Esophagus (tissue), 2 donors: ENCODE measurements around the gene CLCN5. TPM values are rescaled to one million over a fixed set of nuclear protein-coding genes. Genes with fewer than 3 reads are reported as not detected.

ENCODE experiments used
- H3K27ac ChIP-seq, 2 donors: one replicate each; pipeline ENCODE4 v1.5.1; 2013; ENCODE audit warnings: low read depth in 2 of 2, mild to moderate bottlenecking in 2 of 2, inconsistent platforms in 1 of 2, low read length in 1 of 2, moderate library complexity in 1 of 2
- H3K27me3 ChIP-seq, 2 donors: one replicate each; pipeline ENCODE4 v1.6.1; 2013; ENCODE audit warnings: low read length in 2 of 2, control low read depth in 1 of 2, mild to moderate bottlenecking in 1 of 2; ENCODE audit not compliant: insufficient read depth in 2 of 2, control insufficient read depth in 1 of 2
- H3K36me3 ChIP-seq, 2 donors: one replicate each; pipeline ENCODE4 v1.6.1; 2013; ENCODE audit warnings: low read length in 1 of 2; ENCODE audit not compliant: control insufficient read depth in 2 of 2, insufficient read depth in 2 of 2
- H3K4me1 ChIP-seq, 2 donors: one replicate each; pipeline ENCODE4 v1.6.1; 2013; ENCODE audit warnings: low read length in 1 of 2; ENCODE audit not compliant: control insufficient read depth in 2 of 2, insufficient read depth in 2 of 2
- H3K4me3 ChIP-seq, 2 donors: one replicate each; pipeline ENCODE4 v1.5.1; 2013; ENCODE audit warnings: low read length in 2 of 2, mild to moderate bottlenecking in 2 of 2, low read depth in 1 of 2, moderate library complexity in 1 of 2
- H3K9me3 ChIP-seq, 2 donors: one replicate each; pipeline ENCODE4 v1.6.1; 2013; ENCODE audit warnings: mild to moderate bottlenecking in 2 of 2, low read depth in 1 of 2, low read length in 1 of 2, moderate library complexity in 1 of 2; ENCODE audit not compliant: control insufficient read depth in 2 of 2, insufficient read depth in 1 of 2
- WGBS, 2 donors: extraction: QIAGEN DNeasy Blood & Tissue Kit; methylation state at CpG; one replicate each; pipeline ENCODE4 v1.1.7; 2013; 5-methylcytosine and 5-hydroxymethylcytosine counted together
- polyA plus RNA-seq, 2 donors: library from polyadenylated mRNA; stranded (reverse); fragments of 200-250 nt; gene quantifications; one replicate each; pipeline ENCODE4 v1.2.3, GENCODE V29; 2013
- donor health status: healthy with polysubstance abuse.
- donor health status: Bipolar disorder and iron deficiency.

CLCN5 gene
- polyA plus RNA-seq, 2 donors: 1.3 to 2.0 TPM

DNA sequence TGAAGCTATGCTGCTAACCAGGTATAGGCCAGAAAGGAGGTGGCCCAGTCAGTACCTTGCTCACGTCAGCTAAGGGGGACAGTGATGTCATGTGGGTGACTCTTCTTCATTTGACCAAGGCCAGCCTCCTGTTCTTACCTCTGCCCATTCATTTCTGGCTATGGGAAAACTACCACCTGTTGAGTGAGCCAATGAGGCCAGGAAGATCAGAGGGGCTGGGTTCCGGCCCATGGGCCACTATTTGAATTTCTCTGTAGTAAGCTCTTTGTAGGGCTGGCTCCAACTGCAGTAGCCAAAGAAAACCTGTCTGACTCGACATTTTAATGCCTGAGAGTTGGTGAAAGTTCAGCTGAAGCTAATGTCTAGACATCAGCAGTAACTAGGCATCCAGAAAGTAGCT lies 175.8 kb downstream of the CLCN5 start:
- no peaks in the 10 kb centered on the region for H3K9me3 ChIP-seq
- 59 to 78% methylated on average over 3 of the region's 3 CpGs for WGBS, 2 donors
- H3K36me3 ChIP-seq: no peaks in the 10 kb centered on the region
- H3K27me3 ChIP-seq: no peaks in the 10 kb centered on the region
- H3K4me3 ChIP-seq: no peak overlapping the region
- no peak overlapping the region for H3K27ac ChIP-seq
- no peaks in the 10 kb centered on the region for H3K4me1 ChIP-seq

DNA sequence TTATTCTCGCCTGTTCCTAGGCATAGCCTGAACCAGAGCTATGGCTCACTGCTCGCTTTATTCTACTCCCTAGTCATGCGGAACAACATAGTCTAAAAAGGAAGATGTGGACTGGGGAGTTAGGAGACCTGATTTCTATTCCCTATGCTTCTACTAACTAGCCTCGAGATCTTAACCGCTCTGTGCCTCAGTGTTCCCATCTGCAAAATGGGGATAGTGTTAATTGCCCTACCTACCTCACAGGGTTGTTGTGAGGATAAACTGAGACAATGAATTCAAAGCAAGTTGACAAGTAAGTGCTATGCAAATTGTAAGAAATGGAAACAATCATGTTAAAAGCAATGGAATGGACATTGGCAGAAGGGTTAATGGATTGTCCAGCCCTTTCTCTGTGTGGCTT lies 176.4 kb downstream of the CLCN5 start:
- H3K9me3 ChIP-seq: no peaks in the 10 kb centered on the region
- no peak overlapping the region for H3K4me3 ChIP-seq
- H3K4me1 ChIP-seq: no peaks in the 10 kb centered on the region
- 82 to 94% methylated on average over 5 of the region's 5 CpGs for WGBS, 2 donors
- H3K27me3 ChIP-seq: no peaks in the 10 kb centered on the region
- H3K27ac ChIP-seq: no peak overlapping the region
- no peaks in the 10 kb centered on the region for H3K36me3 ChIP-seq

DNA sequence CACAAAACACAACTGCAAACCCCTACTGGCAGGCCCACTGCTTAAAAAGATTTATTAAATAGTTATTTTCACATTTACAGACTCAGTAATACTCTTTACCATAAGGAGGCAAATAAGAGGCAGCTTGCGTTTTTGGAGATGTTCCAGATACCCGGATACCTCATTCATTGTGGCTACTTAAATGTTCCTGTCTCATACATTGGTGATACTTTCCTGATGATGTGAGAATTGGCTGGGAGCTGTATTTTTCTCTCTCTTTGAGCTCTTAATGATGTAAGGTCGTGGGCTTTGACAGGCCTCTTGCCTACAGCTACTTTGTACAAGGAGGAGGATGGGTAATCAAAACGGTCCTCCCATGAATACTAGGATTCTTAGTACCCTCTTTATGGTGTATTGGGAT lies 176.9 kb downstream of the CLCN5 start:
- no peak overlapping the region for H3K27ac ChIP-seq
- no peaks in the 10 kb centered on the region for H3K4me1 ChIP-seq
- H3K4me3 ChIP-seq: no peak overlapping the region
- no peaks in the 10 kb centered on the region for H3K27me3 ChIP-seq
- no peaks in the 10 kb centered on the region for H3K9me3 ChIP-seq
- H3K36me3 ChIP-seq: no peaks in the 10 kb centered on the region
- 51 to 61% methylated on average over 4 of the region's 4 CpGs for WGBS, 2 donors

DNA sequence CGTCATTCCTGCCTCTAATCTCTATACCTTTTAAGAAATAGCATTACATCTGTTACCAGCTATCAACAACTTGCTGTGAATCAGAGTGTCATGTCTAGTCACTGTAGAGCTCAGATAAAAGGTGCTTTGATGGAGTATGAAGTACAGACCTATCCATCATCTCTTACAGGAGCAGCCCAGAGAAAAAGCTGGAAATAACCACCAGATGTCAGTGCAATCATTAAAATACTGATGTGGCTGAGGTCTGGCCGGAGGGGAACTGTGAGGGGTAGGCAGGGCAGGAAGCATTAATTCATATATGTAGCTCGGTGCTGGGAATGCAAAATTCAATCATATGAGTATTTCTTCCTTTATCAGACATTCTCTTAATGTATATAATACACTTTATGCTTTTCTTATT lies 177.8 kb downstream of the CLCN5 start:
- peaks cover 0 to 3% of the 10 kb centered on the region in 2 donors for H3K27me3 ChIP-seq
- no peak overlapping the region for H3K4me3 ChIP-seq
- no peaks in the 10 kb centered on the region for H3K9me3 ChIP-seq
- H3K36me3 ChIP-seq: no peaks in the 10 kb centered on the region
- H3K27ac ChIP-seq: no peak overlapping the region
- WGBS, 2 donors: 29 to 40% methylated on average over 3 of the region's 3 CpGs
- H3K4me1 ChIP-seq: no peaks in the 10 kb centered on the region

DNA sequence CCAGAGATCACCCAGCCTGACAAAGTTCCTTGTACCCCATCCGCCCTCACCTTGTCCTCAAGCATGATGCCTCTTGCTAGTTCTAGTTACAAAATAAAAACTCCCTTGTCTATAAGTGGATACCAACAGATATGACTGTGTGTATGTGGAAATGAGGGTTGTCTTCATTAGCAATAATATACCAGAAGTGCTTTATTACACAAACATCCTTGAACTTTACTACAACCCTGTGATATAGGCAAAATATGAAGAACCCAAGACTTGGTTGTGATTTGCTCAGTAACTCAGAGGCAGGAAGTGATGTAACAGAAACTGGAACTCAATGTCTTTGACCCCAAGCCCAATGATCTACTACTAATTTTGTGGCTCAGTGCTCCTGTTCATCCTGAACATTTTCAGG lies 180.8 kb downstream of the CLCN5 start:
- Histone ChIP-seq H3K27ac (no peak overlapping the region), H3K27me3 (peaks cover 0 to 3% of the 10 kb centered on the region in 2 donors), H3K9me3 (no peaks in the 10 kb centered on the region), H3K4me3 (no peak overlapping the region), H3K4me1 (no peaks in the 10 kb centered on the region), H3K36me3 (no peaks in the 10 kb centered on the region)
- WGBS, 2 donors: 61 to 90% methylated on average over 1 of the region's 1 CpG

DNA sequence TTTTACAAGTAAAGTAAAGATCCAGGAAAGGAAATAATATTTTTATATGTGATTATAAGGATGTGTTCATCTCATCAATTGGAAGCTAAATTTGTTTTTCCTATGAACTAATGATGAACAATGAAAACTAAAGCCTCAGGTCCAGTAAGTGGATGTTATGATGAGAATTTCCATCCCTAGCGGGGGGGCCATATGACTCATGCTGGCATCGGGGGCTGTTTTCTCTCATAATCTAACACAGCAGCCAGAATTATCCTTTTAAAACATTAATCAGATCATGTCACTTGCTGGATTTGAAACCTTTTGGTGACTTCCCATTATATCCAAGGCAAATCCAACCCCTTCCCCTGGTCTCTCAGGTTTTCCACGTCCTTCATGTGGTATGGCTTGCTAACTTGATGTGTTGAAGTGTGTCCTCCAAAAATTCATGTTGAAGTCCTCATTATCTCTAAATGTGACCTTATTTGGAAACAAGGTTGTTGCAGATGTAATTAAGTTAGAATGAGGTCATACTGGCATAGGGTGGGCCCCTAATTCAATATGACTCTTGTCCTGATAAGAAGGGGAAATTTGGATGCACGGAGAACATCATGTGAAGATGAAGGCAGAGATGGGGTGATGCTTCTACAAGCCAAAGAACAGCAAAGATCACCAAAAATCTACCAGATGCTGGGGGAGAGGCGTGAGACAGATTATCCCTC lies 181.6 kb downstream of the CLCN5 start:
- H3K4me1 ChIP-seq: no peaks in the 10 kb centered on the region
- H3K9me3 ChIP-seq: no peaks in the 10 kb centered on the region
- no peak overlapping the region for H3K27ac ChIP-seq
- peaks cover 0 to 3% of the 10 kb centered on the region in 2 donors for H3K27me3 ChIP-seq
- WGBS, 2 donors: 59 to 68% methylated on average over 5 of the region's 5 CpGs
- no peaks in the 10 kb centered on the region for H3K36me3 ChIP-seq
- no peak overlapping the region for H3K4me3 ChIP-seq

DNA sequence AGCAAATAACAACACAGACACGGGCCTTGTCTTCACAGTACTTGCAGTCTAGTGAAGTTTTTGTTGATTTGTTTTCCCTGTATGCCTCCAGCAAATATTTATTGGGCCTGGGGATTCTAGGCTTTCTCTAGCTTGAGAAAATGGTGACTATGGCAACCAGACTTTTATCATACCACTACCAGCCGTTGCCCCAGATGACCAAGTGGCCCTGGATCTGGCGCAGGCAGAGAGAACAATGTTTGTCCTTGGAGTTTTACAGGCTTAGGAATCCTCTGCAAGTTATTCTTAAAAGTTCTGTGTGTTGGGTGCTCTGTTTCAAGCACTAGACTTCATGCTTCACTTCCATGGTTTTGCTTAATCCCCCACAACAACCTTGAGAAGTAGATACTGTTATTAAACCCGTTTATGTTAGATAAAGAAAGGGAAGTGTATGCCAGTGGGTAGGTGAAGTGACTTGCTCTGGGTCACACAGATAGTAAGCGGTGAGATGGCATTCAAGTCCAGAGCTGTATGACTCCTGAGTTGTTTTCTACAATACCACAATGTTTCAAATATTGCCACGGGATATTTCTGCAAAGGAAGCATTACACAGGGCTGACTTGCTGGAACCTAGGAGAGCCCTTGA lies 183.8 kb downstream of the CLCN5 start:
- no peaks in the 10 kb centered on the region for H3K9me3 ChIP-seq
- H3K27me3 ChIP-seq: peaks cover 0 to 3% of the 10 kb centered on the region in 2 donors
- no peak overlapping the region for H3K27ac ChIP-seq
- H3K4me3 ChIP-seq: no peak overlapping the region
- WGBS, 2 donors: 76 to 79% methylated on average over 6 of the region's 6 CpGs
- no peaks in the 10 kb centered on the region for H3K36me3 ChIP-seq
- no peaks in the 10 kb centered on the region for H3K4me1 ChIP-seq

DNA sequence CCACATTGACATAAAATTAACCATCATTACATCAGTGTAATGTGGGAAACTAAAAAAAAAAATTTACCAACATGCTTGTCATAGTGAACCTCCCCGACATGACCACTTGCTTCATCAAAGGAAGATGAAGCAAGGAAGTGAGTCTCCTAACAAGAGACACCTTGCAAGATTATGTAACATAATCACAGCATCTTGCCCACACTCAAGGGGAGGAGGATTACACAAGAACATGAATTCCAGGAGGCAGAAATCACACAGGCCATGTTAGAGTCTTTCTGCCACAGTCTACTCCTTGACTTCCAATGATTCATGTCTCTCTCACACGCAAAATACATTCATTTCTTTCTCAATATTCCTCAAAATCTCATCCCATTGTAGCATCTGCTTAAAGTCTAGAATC lies 185.1 kb downstream of the CLCN5 start:
- Histone ChIP-seq H3K36me3 (no peaks in the 10 kb centered on the region), H3K4me1 (no peaks in the 10 kb centered on the region), H3K27ac (no peak overlapping the region), H3K27me3 (peaks cover 0 to 3% of the 10 kb centered on the region in 2 donors), H3K4me3 (no peak overlapping the region), H3K9me3 (no peaks in the 10 kb centered on the region)
- WGBS, 2 donors: 71 to 83% methylated on average over 2 of the region's 2 CpGs

DNA sequence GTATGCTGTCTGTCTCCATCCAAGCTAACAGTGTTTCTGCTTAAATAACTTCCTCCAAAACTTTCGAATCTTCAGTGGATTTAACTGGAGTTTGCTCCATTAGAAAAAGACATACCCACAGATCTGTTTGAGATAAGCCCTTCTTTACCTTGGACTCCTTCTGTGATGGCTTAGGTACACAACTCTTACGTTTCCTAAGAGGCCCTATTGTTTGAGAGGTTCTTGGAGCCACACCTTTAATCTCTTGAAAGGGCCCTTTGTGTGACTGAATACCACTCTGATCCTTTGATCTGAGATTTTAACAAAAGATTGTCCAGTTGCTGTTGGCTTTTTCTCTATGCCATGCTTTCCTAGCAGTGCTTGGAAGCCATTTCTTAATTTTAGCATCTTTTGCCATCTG lies 185.9 kb downstream of the CLCN5 start:
- H3K27ac ChIP-seq: no peak overlapping the region
- H3K4me1 ChIP-seq: no peaks in the 10 kb centered on the region
- 48 to 49% methylated on average over 2 of the region's 2 CpGs for WGBS, 2 donors

DNA sequence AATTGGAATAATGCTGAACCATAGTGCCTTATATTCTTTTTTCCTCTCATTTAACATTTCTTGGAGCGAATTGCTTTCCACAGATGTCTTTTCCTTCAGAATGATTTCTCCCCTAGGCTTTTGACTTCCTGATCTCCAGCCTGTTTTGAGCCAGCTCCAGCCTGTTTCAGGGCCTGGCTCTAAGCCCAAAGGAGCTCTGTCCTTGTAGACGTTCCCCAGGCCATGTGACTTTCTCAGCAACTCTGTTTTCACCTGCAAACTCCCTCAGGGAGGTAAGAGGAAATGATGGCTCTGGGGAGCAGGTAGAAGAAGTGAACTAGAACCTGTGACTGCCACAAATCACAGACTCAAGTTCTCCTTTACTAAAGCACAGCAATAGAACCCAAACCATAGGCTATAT lies 189.3 kb downstream of the CLCN5 start:
- no peaks in the 10 kb centered on the region for H3K4me1 ChIP-seq
- H3K9me3 ChIP-seq: no peaks in the 10 kb centered on the region
- H3K27me3 ChIP-seq: peaks cover 0 to 2% of the 10 kb centered on the region in 2 donors
- no peak overlapping the region for H3K4me3 ChIP-seq
- no peak overlapping the region for H3K27ac ChIP-seq
- 17 to 24% methylated on average over 2 of the region's 2 CpGs for WGBS, 2 donors
- H3K36me3 ChIP-seq: no peaks in the 10 kb centered on the region

More for the DNA sequence above, 185.9 kb downstream of the CLCN5 start:
- H3K27me3 ChIP-seq: peaks cover 0 to 5% of the 10 kb centered on the region in 2 donors
- H3K4me3 ChIP-seq: no peak overlapping the region
- no peaks in the 10 kb centered on the region for H3K9me3 ChIP-seq
- no peaks in the 10 kb centered on the region for H3K36me3 ChIP-seq
